BLaER1 treated with 17β-estradiol and CSF1 and Interleukin-3, amounts not matched to agents 10 nM and 100 nM (cell line): ENCODE data around the gene CACNB3.
"Not testable (repeated sequence)": the region's sequence is repeated elsewhere in the genome, so short reads cannot be mapped to it uniquely, and the experiment has no call there.

Source experiments
- H3K27ac ChIP-seq, 11 experiments: shearing (Covaris generic); formaldehyde crosslinking; 2 replicates each; pipeline ENCODE4 v1.8.1; 2022
- H3K27me3 ChIP-seq, 11 experiments: shearing (Covaris generic); formaldehyde crosslinking; 2 replicates each; pipeline ENCODE4 v1.8.1; 2022
- H3K36me3 ChIP-seq, 11 experiments: shearing (Covaris generic); formaldehyde crosslinking; 2 replicates each; pipeline ENCODE4 v1.8.1; 2022
- H3K4me1 ChIP-seq, 10 experiments: shearing (Covaris generic); formaldehyde crosslinking; 2 replicates each; pipeline ENCODE4 v1.8.1; 2022
- H3K4me2 ChIP-seq, 11 experiments: shearing (Covaris generic); formaldehyde crosslinking; 2 replicates each; pipeline ENCODE4 v1.8.1; 2022
- H3K4me3 ChIP-seq, 10 experiments: shearing (Covaris generic); formaldehyde crosslinking; 2 replicates each; pipeline ENCODE4 v1.8.1; 2022
- H3K9ac ChIP-seq, 11 experiments: shearing (Covaris generic); formaldehyde crosslinking; 2 replicates each; pipeline ENCODE4 v1.8.1; 2022
- H3K9me3 ChIP-seq, 11 experiments: shearing (Covaris generic); formaldehyde crosslinking; replicated peaks in 1 of 11; 2 replicates each; pipeline ENCODE4 v1.8.1; 2022
- H4K20me1 ChIP-seq, 11 experiments: shearing (Covaris generic); formaldehyde crosslinking; 2 replicates each; pipeline ENCODE4 v1.8.1; 2022
- Cebpa-rat ChIP-seq, 11 experiments: shearing (Covaris generic); IDR thresholded peaks; 2 replicates each; pipeline ENCODE4 v1.8.1; 2022

Gene CACNB3

DNA sequence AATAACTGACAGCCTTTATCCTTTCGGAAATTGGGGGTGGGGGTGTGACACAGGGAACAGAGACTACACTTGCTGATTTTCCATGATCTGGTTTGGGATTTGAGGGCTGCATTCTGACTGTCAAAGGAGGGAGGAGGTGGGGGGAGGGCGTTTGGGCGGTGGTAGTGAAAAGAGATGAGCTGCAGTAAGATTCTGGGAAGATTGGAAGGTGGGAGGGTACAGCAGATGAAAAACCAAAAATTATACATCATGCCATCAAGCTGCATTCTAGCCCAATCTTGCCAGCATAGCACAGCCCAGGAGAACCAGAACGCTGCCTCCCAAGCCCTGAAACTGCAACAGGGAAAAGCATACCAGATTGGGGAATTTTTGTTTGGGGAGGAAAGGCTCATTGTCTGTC lies 45.0 kb downstream of the CACNB3 start:
- Histone ChIP-seq H3K4me3 (no peak overlapping the region), H3K36me3 (peaks cover 0 to 9% (median 0%) of the 10 kb centered on the region in 11 experiments; a peak in 3 of 22 replicates), H4K20me1 (peaks cover 0 to 12% (median 0%) of the 10 kb centered on the region in 11 experiments; a peak in 2 of 22 replicates), H3K9me3 (no peaks in the 10 kb centered on the region), H3K4me1 (peaks cover 17 to 41% (median 30%) of the 10 kb centered on the region in 10 experiments), H3K9ac (no peak overlapping the region), H3K27ac (no peak overlapping the region), H3K27me3 (peaks cover 17 to 38% (median 32%) of the 10 kb centered on the region in 11 experiments), H3K4me2 (0 out of 22 replicates have a peak overlapping the region, but pooled peaks of 1 of the 11 experiments have one; percentile 33)
- no peak for TF ChIP-seq Cebpa-rat (IDR thresholded peaks at IDR 0.05)

- H3K36me3 ChIP-seq = peaks cover 0 to 5% (median 0%) of the 10 kb centered on the region in 11 experiments; a peak in 3 of 22 replicates
- H4K20me1 ChIP-seq = peaks cover 0 to 12% (median 0%) of the 10 kb centered on the region in 11 experiments; a peak in 2 of 22 replicates
- TF ChIP-seq Cebpa-rat (IDR thresholded peaks at IDR 0.05) = no peak
- H3K9ac ChIP-seq = peak within 1 kb of the TSS; percentile 47 to 69 (median 64); a peak in 20 of 22 replicates
- H3K27me3 ChIP-seq = peaks cover 17 to 38% (median 32%) of the 10 kb centered on the region in 11 experiments
- peaks cover 17 to 41% (median 30%) of the 10 kb centered on the region in 10 experiments for H3K4me1 ChIP-seq
- H3K9me3 ChIP-seq = no peaks in the 10 kb centered on the region
- peak within 1 kb of the TSS; percentile 80 to 97 (median 93) for H3K4me2 ChIP-seq
- H3K27ac ChIP-seq = peak within 1 kb of the TSS in 6 of 11 experiments; percentile 1 to 48 (median 24); a peak in 4 of 22 replicates
- peak within 1 kb of the TSS; percentile 55 to 71 (median 64) for H3K4me3 ChIP-seq
Measured at GRCh38 chr12:48865281-48866051, 47.2 kb downstream of the CACNB3 start, which contains the start of gene RND1. TSS of gene RND1 (minus strand) at chr12:48865870. CDS start at chr12:48865767, 103 bp downstream.

- peak overlapping the region; percentile 80 to 97 (median 93) for H3K4me2 ChIP-seq
- peaks cover 17 to 38% (median 32%) of the 10 kb centered on the region in 11 experiments for H3K27me3 ChIP-seq
- peak overlapping the region in 4 of 11 experiments; percentile 3 to 48 (median 22); a peak in 3 of 22 replicates for H3K27ac ChIP-seq
- peak overlapping the region in 5 of 11 experiments; percentile 58 to 64 (median 60); a peak in 5 of 22 replicates for H3K9ac ChIP-seq
- no peaks in the 10 kb centered on the region for H3K9me3 ChIP-seq
- peak overlapping the region; percentile 55 to 71 (median 64); a peak in 17 of 20 replicates for H3K4me3 ChIP-seq
- peaks cover 17 to 36% (median 26%) of the 10 kb centered on the region in 10 experiments for H3K4me1 ChIP-seq
- 0 out of 22 replicates have a peak, but pooled peaks cover 0 to 2% (median 0%) of the 10 kb centered on the region in 11 experiments for H3K36me3 ChIP-seq
- TF ChIP-seq Cebpa-rat (IDR thresholded peaks at IDR 0.05) = no peak
- peaks cover 0 to 12% (median 0%) of the 10 kb centered on the region in 11 experiments; a peak in 2 of 22 replicates for H4K20me1 ChIP-seq
Measured at GRCh38 chr12:48866052-48866711, 47.9 kb downstream of the CACNB3 start.

DNA sequence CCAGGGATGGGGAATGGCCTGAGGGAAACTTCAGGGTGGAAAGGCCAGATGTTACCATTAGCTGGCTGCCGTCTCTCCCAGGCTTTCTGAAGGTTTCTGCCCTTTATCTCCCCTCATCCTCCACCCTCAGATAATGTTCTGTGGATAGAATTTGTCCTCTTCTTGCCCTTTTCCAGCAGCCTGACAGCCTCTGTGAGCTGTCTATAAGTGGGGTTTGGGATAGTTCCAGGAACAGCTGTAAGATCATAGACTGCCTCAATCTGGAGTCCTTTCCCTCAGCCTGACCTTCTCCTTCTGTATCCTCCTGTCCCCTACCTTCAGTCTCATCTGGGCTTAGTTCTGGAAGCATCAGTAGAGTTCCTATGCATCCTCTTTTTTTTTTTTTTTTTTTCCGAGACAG lies 50.2 kb downstream of the CACNB3 start:
- H3K27me3 ChIP-seq = peaks cover 15 to 28% (median 23%) of the 10 kb centered on the region in 11 experiments
- no peaks in the 10 kb centered on the region for H3K9me3 ChIP-seq
- H3K36me3 ChIP-seq = no peaks in the 10 kb centered on the region
- no peak overlapping the region for H3K27ac ChIP-seq
- no peak for TF ChIP-seq Cebpa-rat (IDR thresholded peaks at IDR 0.05)
- H3K4me1 ChIP-seq = peaks cover 17 to 27% (median 24%) of the 10 kb centered on the region in 10 experiments
- H3K4me3 ChIP-seq = no peak overlapping the region
- H3K9ac ChIP-seq = no peak overlapping the region
- H3K4me2 ChIP-seq = no peak overlapping the region
- H4K20me1 ChIP-seq = peaks cover 0 to 12% (median 0%) of the 10 kb centered on the region in 11 experiments; a peak in 2 of 22 replicates

GRCh38 chr12:48869191-48869590 lies 50.9 kb downstream of the CACNB3 start:
- Histone ChIP-seq H3K27ac (no peak overlapping the region), H3K4me2 (no peak overlapping the region), H3K4me3 (no peak overlapping the region), H4K20me1 (peaks cover 0 to 12% (median 0%) of the 10 kb centered on the region in 11 experiments; a peak in 2 of 22 replicates), H3K9me3 (no peaks in the 10 kb centered on the region), H3K27me3 (peaks cover 8 to 21% (median 15%) of the 10 kb centered on the region in 11 experiments), H3K4me1 (peaks cover 17 to 22% (median 20%) of the 10 kb centered on the region in 10 experiments), H3K9ac (no peak overlapping the region), H3K36me3 (no peaks in the 10 kb centered on the region)
- no peak for TF ChIP-seq Cebpa-rat (IDR thresholded peaks at IDR 0.05)

GRCh38 chr12:48873096-48873495 lies 54.8 kb downstream of the CACNB3 start:
- H4K20me1 ChIP-seq = no peaks in the 10 kb centered on the region
- H3K36me3 ChIP-seq = no peaks in the 10 kb centered on the region
- H3K4me2 ChIP-seq = no peak overlapping the region
- H3K4me1 ChIP-seq = no peaks in the 10 kb centered on the region
- H3K4me3 ChIP-seq = no peak overlapping the region
- no peak overlapping the region for H3K27ac ChIP-seq
- no peak for TF ChIP-seq Cebpa-rat (IDR thresholded peaks at IDR 0.05)
- H3K9ac ChIP-seq = no peak overlapping the region
- no peaks in the 10 kb centered on the region for H3K27me3 ChIP-seq
- no peaks in the 10 kb centered on the region for H3K9me3 ChIP-seq

- H3K9me3 ChIP-seq, H3K4me2 ChIP-seq, H3K4me3 ChIP-seq, H3K4me1 ChIP-seq, H3K36me3 ChIP-seq, H3K27ac ChIP-seq, H3K27me3 ChIP-seq, H3K9ac ChIP-seq, H4K20me1 ChIP-seq: not testable (repeated sequence)
Measured at GRCh38 chr12:48873534-48873933, 55.2 kb downstream of the CACNB3 start.

DNA sequence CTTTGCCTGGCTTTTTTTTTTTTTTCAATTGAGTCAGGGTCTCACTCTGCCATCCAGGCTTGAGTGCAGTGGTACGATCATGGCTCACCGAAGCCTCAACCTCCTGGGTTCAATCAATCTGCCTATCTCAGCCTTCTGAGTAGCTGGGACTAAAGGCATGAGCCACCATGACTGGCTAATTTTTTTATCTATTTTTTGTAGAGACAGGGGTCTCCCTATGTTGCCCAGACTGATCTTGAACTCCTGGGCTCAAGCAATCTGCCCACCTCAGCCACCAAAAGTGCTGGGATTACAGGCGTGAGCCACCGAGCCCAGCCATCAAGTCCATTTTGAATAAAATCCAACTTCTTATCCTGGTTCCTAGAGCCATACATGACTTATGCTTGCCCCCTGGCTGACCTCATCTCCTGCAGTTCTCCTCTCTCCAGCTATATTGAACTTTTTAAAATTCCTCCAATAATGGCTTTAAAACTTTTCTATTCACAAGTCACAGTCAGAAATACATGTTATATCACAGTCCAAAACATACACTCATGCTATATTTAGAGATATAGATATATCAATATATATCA lies 57.7 kb downstream of the CACNB3 start:
- Histone ChIP-seq H3K27ac (no peak overlapping the region), H3K9me3 (no peaks in the 10 kb centered on the region), H3K4me3 (no peak overlapping the region), H3K4me2 (no peak overlapping the region), H3K27me3 (peaks cover 0 to 15% (median 10%) of the 10 kb centered on the region in 11 experiments; a peak in 10 of 22 replicates), H3K4me1 (no peaks in the 10 kb centered on the region), H3K36me3 (no peaks in the 10 kb centered on the region), H3K9ac (no peak overlapping the region), H4K20me1 (no peaks in the 10 kb centered on the region)
- no peak for TF ChIP-seq Cebpa-rat (IDR thresholded peaks at IDR 0.05)
